D721Med (cell line): ENCODE results near the gene SUGCT.

Experiments
- DNase-seq: peaks from one replicate; pipeline ENCODE4 v3.0.0; 2011; ENCODE audit warnings: low spot score; ENCODE audit not compliant: insufficient read length
- FAIRE-seq: peaks from 2 replicates; lab custom pipeline; 2011; peaks lifted over from hg19 to GRCh38; lab: Jason Lieb, UNC
- CTCF ChIP-seq: IDR thresholded peaks from 2 replicates; pipeline ENCODE4 v1.5.1; 2012; ENCODE audit warnings: mild to moderate bottlenecking, control low read depth; ENCODE audit not compliant: insufficient read depth; ENCODE audit errors: missing control alignments

SUGCT gene

GRCh38 chr7:40175725-40176510 is 41.1 kb downstream of the SUGCT start:
- TF ChIP-seq CTCF = no peak
- FAIRE-seq (no peak), DNase-seq (no peak)

- DNase-seq (no peak), FAIRE-seq (no peak)
- TF ChIP-seq CTCF = no peak
Observed at GRCh38 chr7:40177071-40177470, 42.3 kb downstream of the SUGCT start.

- no peak for TF ChIP-seq CTCF
- no peak for DNase-seq
- FAIRE-seq = no peak
Observed at GRCh38 chr7:40182452-40182851, 47.6 kb downstream of the SUGCT start.

- DNase-seq = no peak
- TF ChIP-seq CTCF = no peak
- FAIRE-seq = no peak
Observed at GRCh38 chr7:40186586-40186985, 51.8 kb downstream of the SUGCT start.

GRCh38 chr7:40192036-40192435 is 57.2 kb downstream of the SUGCT start:
- no peak for FAIRE-seq
- no peak for DNase-seq
- no peak for TF ChIP-seq CTCF

GRCh38 chr7:40194745-40195144 is 59.9 kb downstream of the SUGCT start:
- DNase-seq = no peak
- TF ChIP-seq CTCF = no peak
- FAIRE-seq = no peak

GRCh38 chr7:40197527-40197926 is 62.7 kb downstream of the SUGCT start:
- no peak for DNase-seq
- FAIRE-seq = no peak
- no peak for TF ChIP-seq CTCF
